Right atrium auricular region (tissue), 2 donors: ENCODE results near the gene TBK1. TPM values are rescaled to one million over a fixed set of nuclear protein-coding genes. Genes with fewer than 3 reads are reported as not detected.

Source experiments
- DNase-seq: peaks from one replicate; pipeline ENCODE4 v3.0.0-alpha.2; 2019; ENCODE audit warnings: low spot score
- H3K27ac ChIP-seq, 2 donors: fragments of 200-600 bp; sonication (generic); 1 replicate in 1 of 2; 2 replicates in 1 of 2; pipeline ENCODE4 v1.5.1; 2016 to 2019
- H3K27me3 ChIP-seq, 2 donors: fragments of 200-600 bp; sonication (generic); one replicate each; pipeline versions ENCODE4 v1.5.1 to v1.6.0; 2017 to 2019
- H3K36me3 ChIP-seq: fragments of 200-600 bp; sonication (generic); one replicate; pipeline ENCODE4 v1.5.1; 2016
- H3K4me1 ChIP-seq, 2 donors: fragments of 200-600 bp; sonication (generic); one replicate each; pipeline versions ENCODE4 v1.5.1 to v1.6.0; 2017 to 2019
- H3K4me3 ChIP-seq, 2 donors: fragments of 200-600 bp; sonication (generic); 1 replicate in 1 of 2; 2 replicates in 1 of 2; pipeline ENCODE4 v1.5.1; 2017 to 2019; ENCODE audit warnings: mild to moderate bottlenecking in 1 of 2, moderate library complexity in 1 of 2
- H3K9me3 ChIP-seq, 2 donors: fragments of 200-600 bp; sonication (generic); one replicate each; pipeline ENCODE4 v1.5.1; 2019
- CTCF ChIP-seq, 2 donors: fragments of 200-600 bp; sonication (generic); IDR thresholded peaks; one replicate each; pipeline ENCODE4 v1.5.1; 2019; ENCODE audit warnings: antibody characterized with exemption in 2 of 2
- total RNA-seq, 2 donors: library from RNA; depleted of rRNA; stranded (reverse); fragments of >200 nt; gene quantifications; one replicate each; pipeline ENCODE4 v1.1.0, GENCODE V29; 2016

The TBK1 gene
- total RNA-seq, 2 donors from 2014 or later, result 11.3 to 12.2 TPM

GRCh38 chr12:64496839-64497400 lies 45.0 kb downstream of the TBK1 start:
- Histone ChIP-seq H3K27me3 (no peaks in the 10 kb centered on the region), H3K4me1 (no peaks in the 10 kb centered on the region), H3K27ac (no peak overlapping the region), H3K4me3 (no peak overlapping the region), H3K36me3 (peaks cover 66% of the 10 kb centered on the region), H3K9me3 (no peaks in the 10 kb centered on the region)
- TF ChIP-seq CTCF (IDR thresholded peaks at IDR 0.05), result no peak
- no peak for DNase-seq

GRCh38 chr12:64497484-64497883 lies 45.6 kb downstream of the TBK1 start:
- Histone ChIP-seq H3K4me1 (no peaks in the 10 kb centered on the region), H3K4me3 (no peak overlapping the region), H3K27me3 (no peaks in the 10 kb centered on the region), H3K9me3 (no peaks in the 10 kb centered on the region), H3K36me3 (peaks cover 66% of the 10 kb centered on the region), H3K27ac (no peak overlapping the region)
- no peak for TF ChIP-seq CTCF (IDR thresholded peaks at IDR 0.05)
- no peak for DNase-seq

- no peaks in the 10 kb centered on the region for H3K4me1 ChIP-seq
- no peak for TF ChIP-seq CTCF (IDR thresholded peaks at IDR 0.05)
These were observed 46.0 kb downstream of the TBK1 start for GRCh38 chr12:64497903-64498302.

GRCh38 chr12:64500394-64500793 lies 48.5 kb downstream of the TBK1 start:
- no peaks in the 10 kb centered on the region for H3K27me3 ChIP-seq
- no peak for TF ChIP-seq CTCF (IDR thresholded peaks at IDR 0.05)
- H3K4me1 ChIP-seq, result no peaks in the 10 kb centered on the region
- no peak overlapping the region for H3K27ac ChIP-seq
- peaks cover 42% of the 10 kb centered on the region for H3K36me3 ChIP-seq
- no peak overlapping the region for H3K4me3 ChIP-seq
- H3K9me3 ChIP-seq, result no peaks in the 10 kb centered on the region
- DNase-seq, result no peak

More at GRCh38 chr12:64497903-64498302, 46.0 kb downstream of the TBK1 start:
- Histone ChIP-seq H3K36me3 (peaks cover 63% of the 10 kb centered on the region), H3K9me3 (no peaks in the 10 kb centered on the region), H3K27me3 (no peaks in the 10 kb centered on the region), H3K27ac (no peak overlapping the region), H3K4me3 (no peak overlapping the region)
- DNase-seq, result no peak

GRCh38 chr12:64501486-64501885 lies 49.6 kb downstream of the TBK1 start:
- no peak overlapping the region for H3K27ac ChIP-seq
- no peak overlapping the region for H3K4me3 ChIP-seq
- no peaks in the 10 kb centered on the region for H3K27me3 ChIP-seq
- no peak for TF ChIP-seq CTCF (IDR thresholded peaks at IDR 0.05)
- DNase-seq, result no peak
- peaks cover 33% of the 10 kb centered on the region for H3K36me3 ChIP-seq
- H3K4me1 ChIP-seq, result no peaks in the 10 kb centered on the region
- H3K9me3 ChIP-seq, result no peaks in the 10 kb centered on the region

- Histone ChIP-seq H3K27me3 (no peaks in the 10 kb centered on the region), H3K4me3 (no peak overlapping the region)
These were observed 55.0 kb downstream of the TBK1 start for GRCh38 chr12:64506955-64507354.

More at GRCh38 chr12:64506955-64507354, 55.0 kb downstream of the TBK1 start:
- H3K36me3 ChIP-seq, result no peaks in the 10 kb centered on the region
- H3K27ac ChIP-seq, result no peak overlapping the region
- no peaks in the 10 kb centered on the region for H3K9me3 ChIP-seq
- H3K4me1 ChIP-seq, result no peaks in the 10 kb centered on the region
- no peak for TF ChIP-seq CTCF (IDR thresholded peaks at IDR 0.05)
- no peak for DNase-seq
